ENCODE measurements around the gene MT1F. TPM values are rescaled to one million over a fixed set of nuclear protein-coding genes. Genes with fewer than 3 reads are reported as not detected.
"Not testable (repeated sequence)": the region's sequence is repeated elsewhere in the genome, so short reads cannot be mapped to it uniquely, and the experiment has no call there.

The MT1F gene
- total RNA-seq, 4 donors from 2014 or later: 5.6 to 16.6 (median 12.9) TPM

DNA sequence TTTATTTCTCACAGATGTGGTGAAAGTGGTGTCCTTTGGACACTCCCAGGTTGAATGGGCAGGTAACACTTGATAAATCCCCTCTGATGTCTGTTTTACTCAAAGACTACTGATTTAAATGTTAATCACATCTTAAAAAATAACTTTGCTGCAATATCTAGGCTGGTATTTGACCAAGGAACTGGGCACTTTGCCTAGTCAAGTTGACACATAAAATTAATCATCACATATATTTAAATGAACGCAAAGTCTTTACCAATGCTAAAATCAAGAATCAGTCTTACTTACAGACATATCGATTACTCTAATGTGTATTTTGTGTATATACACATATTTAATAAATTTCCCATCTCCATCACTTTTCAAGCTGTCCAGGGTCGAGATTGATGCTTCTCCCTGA, 42.4 kb upstream of the MT1F start:
- no peak overlapping the region for H3K27ac ChIP-seq
- H3K27me3 ChIP-seq: no peaks in the 10 kb centered on the region
- no peak overlapping the region for H3K4me3 ChIP-seq
- WGBS: 79% methylated on average over 3 of the region's 3 CpGs
- H3K4me1 ChIP-seq: peaks cover 28% of the 10 kb centered on the region
- no peaks in the 10 kb centered on the region for H3K36me3 ChIP-seq
- DNase-seq (ENCODE audit: low spot score in 2 of 2): no peak
- TF ChIP-seq POLR2A (IDR thresholded peaks at IDR 0.05) (no peak), POLR2AphosphoS5 (IDR thresholded peaks at IDR 0.05) (no peak), EP300 (IDR thresholded peaks at IDR 0.05) (no peak)
- TF ChIP-seq, protein P1, sequence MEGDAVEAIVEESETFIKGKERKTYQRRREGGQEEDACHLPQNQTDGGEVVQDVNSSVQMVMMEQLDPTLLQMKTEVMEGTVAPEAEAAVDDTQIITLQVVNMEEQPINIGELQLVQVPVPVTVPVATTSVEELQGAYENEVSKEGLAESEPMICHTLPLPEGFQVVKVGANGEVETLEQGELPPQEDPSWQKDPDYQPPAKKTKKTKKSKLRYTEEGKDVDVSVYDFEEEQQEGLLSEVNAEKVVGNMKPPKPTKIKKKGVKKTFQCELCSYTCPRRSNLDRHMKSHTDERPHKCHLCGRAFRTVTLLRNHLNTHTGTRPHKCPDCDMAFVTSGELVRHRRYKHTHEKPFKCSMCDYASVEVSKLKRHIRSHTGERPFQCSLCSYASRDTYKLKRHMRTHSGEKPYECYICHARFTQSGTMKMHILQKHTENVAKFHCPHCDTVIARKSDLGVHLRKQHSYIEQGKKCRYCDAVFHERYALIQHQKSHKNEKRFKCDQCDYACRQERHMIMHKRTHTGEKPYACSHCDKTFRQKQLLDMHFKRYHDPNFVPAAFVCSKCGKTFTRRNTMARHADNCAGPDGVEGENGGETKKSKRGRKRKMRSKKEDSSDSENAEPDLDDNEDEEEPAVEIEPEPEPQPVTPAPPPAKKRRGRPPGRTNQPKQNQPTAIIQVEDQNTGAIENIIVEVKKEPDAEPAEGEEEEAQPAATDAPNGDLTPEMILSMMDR (IDR thresholded peaks at IDR 0.05): no peak
- H3K9me3 ChIP-seq: no peaks in the 10 kb centered on the region

DNA sequence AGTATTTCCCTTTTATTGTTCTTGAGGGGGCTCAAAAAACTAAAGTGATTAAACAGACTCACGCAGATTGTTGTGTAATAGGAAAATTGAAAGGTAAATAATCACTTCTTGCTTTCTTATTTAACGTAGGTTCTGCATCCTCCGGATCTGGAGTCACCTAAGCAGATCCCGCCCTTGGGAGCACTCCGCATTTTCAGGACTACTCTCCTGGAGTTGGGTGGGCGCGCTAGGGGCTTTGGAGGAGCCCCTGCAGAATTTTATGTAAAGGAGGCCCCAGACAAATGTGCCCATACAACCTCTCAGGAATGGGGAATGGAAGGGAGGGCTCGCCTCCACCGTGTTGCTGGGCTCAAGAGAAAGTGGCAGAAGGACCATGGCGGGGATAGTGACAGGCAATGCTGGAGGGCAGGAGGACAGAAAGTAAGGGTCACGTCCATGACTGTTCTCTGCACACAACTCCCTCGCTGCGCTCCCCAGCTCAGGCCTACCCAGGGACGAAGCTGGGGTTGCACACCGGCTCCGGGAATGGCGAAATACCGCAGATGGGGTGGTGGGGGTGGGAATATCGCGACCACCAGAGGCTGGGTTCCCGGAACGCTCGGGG, 41.0 kb upstream of the MT1F start:
- 62% methylated on average over 23 of the region's 23 CpGs for WGBS
- no peak overlapping the region for H3K27ac ChIP-seq
- H3K27me3 ChIP-seq: no peaks in the 10 kb centered on the region
- TF ChIP-seq EP300 (IDR thresholded peaks at IDR 0.05): no peak
- no peak for TF ChIP-seq POLR2A (IDR thresholded peaks at IDR 0.05)
- no peak for TF ChIP-seq POLR2AphosphoS5 (IDR thresholded peaks at IDR 0.05)
- TF ChIP-seq, protein P1 (IDR thresholded peaks at IDR 0.05): no peak
- DNase-seq (ENCODE audit: low spot score in 2 of 2): no peak
- H3K36me3 ChIP-seq: no peaks in the 10 kb centered on the region
- H3K9me3 ChIP-seq: no peaks in the 10 kb centered on the region
- peak overlapping the region; percentile 44 for H3K4me3 ChIP-seq
- H3K4me1 ChIP-seq: peaks cover 15% of the 10 kb centered on the region

DNA sequence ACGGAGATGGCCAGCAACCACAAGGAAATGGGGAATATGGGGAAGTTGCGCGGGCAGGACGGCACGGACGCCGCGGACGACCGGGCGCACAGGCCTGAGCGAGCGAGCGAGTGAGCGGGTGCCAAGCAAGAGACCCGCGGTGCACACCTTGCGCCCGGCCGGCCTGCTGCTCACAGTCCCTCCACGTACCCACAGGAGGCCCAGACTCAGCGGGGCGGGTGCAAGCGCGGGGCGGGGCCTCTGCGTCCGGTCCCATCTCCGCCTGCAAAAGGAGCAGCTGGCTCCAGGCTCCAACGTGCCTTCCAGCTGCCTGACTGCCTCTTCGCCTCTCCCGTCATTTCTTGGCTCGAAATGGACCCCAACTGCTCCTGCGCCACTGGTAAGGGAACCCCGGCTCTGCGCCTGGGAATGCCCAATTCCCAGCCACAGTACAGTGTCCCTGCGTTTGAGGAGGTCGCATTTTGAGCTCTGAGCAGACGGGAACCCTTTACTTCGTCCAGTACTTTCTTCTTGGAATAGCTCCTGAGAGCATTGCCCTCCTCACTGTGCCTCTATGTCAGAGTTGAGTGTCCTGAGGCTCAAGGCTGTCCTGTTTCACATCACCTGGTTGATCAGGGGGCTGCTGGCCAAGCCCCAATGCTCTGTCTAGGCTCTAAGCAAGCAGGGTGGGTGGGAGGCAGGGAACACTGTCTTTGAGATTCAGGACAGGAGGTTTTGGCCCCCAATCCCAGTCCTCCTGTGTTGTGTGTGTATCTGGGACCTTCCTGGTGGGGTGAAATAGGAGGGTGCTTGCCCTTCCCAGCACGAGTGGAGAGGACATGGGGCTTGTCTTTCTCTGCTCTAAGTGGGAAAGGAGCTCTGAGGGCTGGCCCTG, 40.3 kb upstream of the MT1F start:
- peak in 1 of 3 donors; percentile 45 for TF ChIP-seq POLR2AphosphoS5 (IDR thresholded peaks at IDR 0.05)
- TF ChIP-seq, protein P1 (IDR thresholded peaks at IDR 0.05): no peak
- Histone ChIP-seq H3K36me3 (no peaks in the 10 kb centered on the region), H3K27me3 (no peaks in the 10 kb centered on the region), H3K27ac (peak overlapping the region; percentile 35), H3K4me3 (peak overlapping the region; percentile 44), H3K4me1 (peaks cover 15% of the 10 kb centered on the region), H3K9me3 (no peaks in the 10 kb centered on the region)
- WGBS: 14% methylated on average over 25 of the region's 41 CpGs
- no peak for DNase-seq (ENCODE audit: low spot score in 2 of 2)

DNA sequence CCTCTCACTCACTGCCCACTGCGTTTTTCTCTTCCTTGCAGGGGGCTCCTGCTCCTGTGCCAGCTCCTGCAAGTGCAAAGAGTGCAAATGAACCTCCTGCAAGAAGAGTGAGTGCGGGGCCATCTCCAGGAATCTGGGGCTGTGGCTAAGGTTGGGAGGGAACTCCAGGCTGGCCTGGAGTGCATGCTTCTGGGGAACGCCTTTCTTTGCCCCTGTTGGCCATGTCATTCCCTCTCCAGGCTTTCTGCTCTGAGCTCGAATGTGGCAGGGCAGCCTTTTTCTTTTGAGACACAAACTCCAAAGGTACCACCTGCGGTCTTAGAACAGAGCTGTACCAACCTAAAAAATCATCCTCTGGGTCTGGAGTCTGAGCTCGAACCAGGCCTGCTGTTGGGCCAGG, 39.6 kb upstream of the MT1F start:
- TF ChIP-seq POLR2AphosphoS5 (IDR thresholded peaks at IDR 0.05): no peak
- TF ChIP-seq POLR2A (IDR thresholded peaks at IDR 0.05): no peak
- no peak for TF ChIP-seq EP300 (IDR thresholded peaks at IDR 0.05)
- TF ChIP-seq, protein P1 (IDR thresholded peaks at IDR 0.05): no peak
- no peaks in the 10 kb centered on the region for H3K36me3 ChIP-seq
- no peaks in the 10 kb centered on the region for H3K27me3 ChIP-seq
- no peaks in the 10 kb centered on the region for H3K9me3 ChIP-seq
- no peak overlapping the region for H3K4me3 ChIP-seq
- DNase-seq (ENCODE audit: low spot score in 2 of 2): no peak
- WGBS: 93% methylated on average over 6 of the region's 6 CpGs
- peaks cover 15% of the 10 kb centered on the region for H3K4me1 ChIP-seq
- H3K27ac ChIP-seq: no peak overlapping the region

DNA sequence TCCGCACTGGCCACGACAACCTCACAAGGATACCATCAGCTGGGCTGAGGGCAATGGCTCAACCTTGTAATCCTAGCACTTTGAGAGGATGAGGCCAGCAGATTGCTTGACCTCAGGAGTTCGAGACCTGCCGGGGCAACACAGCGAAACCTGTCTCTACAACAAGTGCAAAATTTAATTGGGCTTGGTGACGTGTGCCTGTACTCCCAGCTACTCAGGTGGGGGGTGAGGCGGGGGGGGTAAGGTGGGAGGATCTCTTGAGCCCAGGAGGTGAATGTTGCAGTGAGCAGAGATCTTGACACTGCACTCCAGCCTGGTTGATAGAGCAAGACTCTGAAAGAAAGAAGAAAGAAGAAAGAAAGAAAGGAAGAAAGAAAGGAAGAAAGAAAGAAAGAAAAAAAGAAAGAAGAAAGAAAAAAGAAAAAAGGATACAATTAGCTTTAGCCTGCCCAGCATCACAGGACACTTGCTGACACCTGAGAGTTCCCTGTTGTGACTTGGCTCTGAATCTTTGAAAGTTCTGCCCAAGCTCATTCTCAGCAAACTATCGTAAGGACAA, 37.3 kb upstream of the MT1F start:
- WGBS: 90% methylated on average over 7 of the region's 8 CpGs
- H3K36me3 ChIP-seq: no peaks in the 10 kb centered on the region
- TF ChIP-seq POLR2A (IDR thresholded peaks at IDR 0.05): no peak
- TF ChIP-seq, protein P1 (IDR thresholded peaks at IDR 0.05): no peak
- no peak for TF ChIP-seq POLR2AphosphoS5 (IDR thresholded peaks at IDR 0.05)
- TF ChIP-seq EP300 (IDR thresholded peaks at IDR 0.05): no peak
- DNase-seq (ENCODE audit: low spot score in 2 of 2): peak in 1 of 2 donors; percentile 35
- peaks cover 20% of the 10 kb centered on the region for H3K4me1 ChIP-seq
- H3K27me3 ChIP-seq: no peaks in the 10 kb centered on the region
- no peak overlapping the region for H3K27ac ChIP-seq
- H3K4me3 ChIP-seq: no peak overlapping the region
- no peaks in the 10 kb centered on the region for H3K9me3 ChIP-seq

DNA sequence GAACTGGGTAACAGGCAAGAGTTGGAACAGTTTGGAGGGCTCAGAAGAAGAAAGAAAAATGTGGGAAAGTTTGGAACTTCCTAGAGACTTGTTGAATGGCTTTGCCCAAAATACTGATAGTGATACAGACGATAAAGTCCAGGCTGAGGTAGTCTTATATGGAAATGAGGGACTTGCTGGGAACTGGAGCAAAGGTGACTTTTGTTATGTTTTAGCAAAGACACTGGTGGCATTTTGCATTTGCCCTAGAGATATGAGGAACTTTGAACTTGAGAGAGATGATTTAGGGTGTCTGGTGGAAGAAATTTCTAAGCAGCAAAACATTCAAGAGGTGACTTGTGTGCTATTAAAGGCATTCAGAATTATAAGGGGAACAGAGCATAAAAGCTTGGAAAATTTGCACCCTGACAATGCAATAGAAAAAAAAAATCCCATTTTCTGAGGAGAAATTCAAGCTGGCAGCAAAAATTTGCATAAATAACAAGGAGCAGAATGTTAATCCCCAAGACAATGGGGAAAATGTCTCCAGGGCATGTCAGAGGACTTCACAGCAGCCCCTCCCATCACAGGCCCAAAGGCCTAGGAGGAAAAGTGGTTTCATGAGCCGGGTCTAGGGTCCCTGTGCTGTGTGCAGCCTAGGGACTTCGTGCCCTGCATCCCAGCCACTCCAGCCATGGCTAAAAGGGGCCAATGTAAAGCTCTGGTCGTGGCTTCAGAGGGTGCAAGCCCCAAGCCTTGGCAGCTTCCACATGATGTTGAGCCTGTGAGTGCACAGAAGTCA, 35.9 kb upstream of the MT1F start:
- H3K27me3 ChIP-seq; H3K27ac ChIP-seq; DNase-seq (ENCODE audit: low spot score in 2 of 2); H3K36me3 ChIP-seq; H3K4me3 ChIP-seq; H3K9me3 ChIP-seq: not testable (repeated sequence)
- WGBS: 85% methylated on average over 4 of the region's 4 CpGs
- H3K4me1 ChIP-seq: peaks cover 33% of the 10 kb centered on the region

DNA sequence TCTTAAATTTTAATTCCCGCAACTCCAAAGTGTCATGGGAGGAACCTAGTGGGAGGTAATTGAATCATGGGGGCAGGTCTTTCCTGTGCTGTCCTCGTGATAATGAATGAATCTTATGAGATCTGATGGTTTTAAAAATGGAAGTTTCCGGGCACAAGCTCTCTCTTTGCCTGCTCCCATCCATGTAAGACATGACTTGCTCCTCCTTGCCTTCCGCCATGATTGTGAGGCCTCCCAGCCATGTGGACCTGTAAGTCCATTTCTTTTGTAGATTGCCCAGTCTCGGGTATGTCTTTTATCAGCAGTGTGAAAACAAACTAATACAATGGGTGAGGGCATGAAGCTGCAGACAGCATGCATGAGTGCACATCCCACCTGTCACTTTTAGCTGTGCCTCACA, 34.6 kb upstream of the MT1F start:
- not testable (repeated sequence) for H3K4me3 ChIP-seq; H3K27me3 ChIP-seq; H3K36me3 ChIP-seq; H3K27ac ChIP-seq; H3K9me3 ChIP-seq; DNase-seq (ENCODE audit: low spot score in 2 of 2)
- WGBS: 86% methylated on average over 5 of the region's 5 CpGs
- peaks cover 25% of the 10 kb centered on the region for H3K4me1 ChIP-seq

Measured in suprapubic skin (tissue), 4 donors.